Neural cell (in vitro differentiated cells): ENCODE results near the gene TBPL2. TPM values are rescaled to one million over a fixed set of nuclear protein-coding genes. Genes with fewer than 3 reads are reported as not detected.

Source experiments
- H2AFZ ChIP-seq: fragments of 200-600, 300-800 bp; sonication (generic), shearing (Covaris generic); 2 replicates; pipeline ENCODE4 v1.6.0; 2014; ENCODE audit warnings: low read depth, mild to moderate bottlenecking, antibody characterized with exemption, low read length, moderate library complexity
- H3F3A ChIP-seq: fragments of 200-600 bp; shearing (Covaris generic); 2 replicates; pipeline ENCODE4 v1.6.1; 2016; ENCODE audit warnings: mild to moderate bottlenecking, moderate library complexity, mixed read lengths, antibody characterized with exemption, low read length; ENCODE audit not compliant: insufficient read depth, poor library complexity, severe bottlenecking
- H3K27ac ChIP-seq: fragments of 200-600, 300-800 bp; sonication (generic), shearing (Covaris generic); 2 replicates; pipeline ENCODE4 v1.5.1; 2014; ENCODE audit warnings: mild to moderate bottlenecking, low read length, moderate library complexity
- H3K27me3 ChIP-seq: fragments of 300-800, 200-600 bp; sonication (generic), shearing (Covaris generic); 2 replicates; pipeline ENCODE4 v1.6.0; 2014; ENCODE audit warnings: mild to moderate bottlenecking, low read depth, low read length, moderate library complexity; ENCODE audit not compliant: insufficient read depth
- H3K36me3 ChIP-seq: fragments of 300-800, 200-600 bp; sonication (generic), shearing (Covaris generic); 2 replicates; pipeline ENCODE4 v1.5.1; 2014; ENCODE audit warnings: mild to moderate bottlenecking, antibody characterized with exemption, low read length, moderate library complexity; ENCODE audit not compliant: insufficient read depth
- H3K4me2 ChIP-seq: fragments of 300-800, 200-600 bp; sonication (generic), shearing (Covaris generic); 2 replicates; pipeline ENCODE4 v1.6.0; 2014; ENCODE audit warnings: mild to moderate bottlenecking, low read length
- H3K4me3 ChIP-seq: fragments of 300-800, 200-600 bp; sonication (generic), shearing (Covaris generic); 2 replicates; pipeline ENCODE4 v1.5.1; 2014; ENCODE audit warnings: mild to moderate bottlenecking, low read length, moderate library complexity
- H3K79me2 ChIP-seq: fragments of 200-600 bp; shearing (Covaris generic); replicated peaks from 2 replicates; pipeline ENCODE4 v1.6.0; 2014; ENCODE audit warnings: mild to moderate bottlenecking, low read length, moderate library complexity; ENCODE audit not compliant: insufficient read depth
- H3K9ac ChIP-seq: fragments of 300-800, 200-600 bp; sonication (generic), shearing (Covaris generic); 2 replicates; pipeline ENCODE4 v1.6.1; 2016; ENCODE audit warnings: mild to moderate bottlenecking, low read length, mixed read lengths
- H3K9me2 ChIP-seq: fragments of 200-600 bp; shearing (Covaris generic); 2 replicates; pipeline ENCODE4 v1.6.1; 2016; ENCODE audit warnings: mild to moderate bottlenecking, low read length, mixed read lengths; ENCODE audit not compliant: insufficient read depth
- H3K9me3 ChIP-seq: fragments of 200-600, 300-800 bp; sonication (generic), shearing (Covaris generic); 2 replicates; pipeline ENCODE4 v1.6.1; 2016; ENCODE audit warnings: mild to moderate bottlenecking, mixed run types, low read length, moderate library complexity, mixed read lengths
- H4K20me1 ChIP-seq: fragments of 200-600 bp; shearing (Covaris generic); 2 replicates; pipeline ENCODE4 v1.6.1; 2016; ENCODE audit warnings: mild to moderate bottlenecking, mixed run types; ENCODE audit not compliant: insufficient read depth
- CTCF ChIP-seq: fragments of 450-650 bp; IDR thresholded peaks from 2 replicates; pipeline ENCODE4 v1.5.1; 2014; ENCODE audit warnings: antibody characterized with exemption, mild to moderate bottlenecking, moderate library complexity; ENCODE audit not compliant: poor library complexity, severe bottlenecking
- EP300 ChIP-seq: fragments of 450-650 bp; conservative IDR thresholded peaks from 2 replicates; pipeline ENCODE4 v1.6.1; 2014; ENCODE audit warnings: antibody characterized with exemption, mild to moderate bottlenecking, moderate library complexity; ENCODE audit not compliant: poor library complexity, severe bottlenecking
- EZH2 ChIP-seq: fragments of 200-600, 300-800 bp; shearing (Covaris generic), sonication (generic); IDR thresholded peaks from 2 replicates; pipeline ENCODE4 v1.6.1; 2014; ENCODE audit warnings: antibody characterized with exemption, low read length, borderline replicate concordance, mild to moderate bottlenecking; ENCODE audit not compliant: insufficient read depth, poor library complexity, severe bottlenecking
- MXI1 ChIP-seq: fragments of 450-650 bp; conservative IDR thresholded peaks from 2 replicates; pipeline ENCODE4 v1.6.1; 2014; ENCODE audit warnings: antibody characterized with exemption, mild to moderate bottlenecking; ENCODE audit not compliant: poor library complexity, severe bottlenecking
- POLR2AphosphoS5 ChIP-seq: IDR thresholded peaks from 2 replicates; pipeline ENCODE4 v1.6.1; 2012
- RAD21 ChIP-seq: fragments of 450-650 bp; conservative IDR thresholded peaks from 2 replicates; pipeline ENCODE4 v1.6.1; 2014; ENCODE audit warnings: antibody characterized with exemption, mild to moderate bottlenecking, moderate library complexity
- REST ChIP-seq: IDR thresholded peaks from 2 replicates; pipeline ENCODE4 v1.6.1; 2012; ENCODE audit warnings: borderline replicate concordance
- SMC3 ChIP-seq: fragments of 450-650 bp; conservative IDR thresholded peaks from 2 replicates; pipeline ENCODE4 v1.6.1; 2014; ENCODE audit warnings: antibody characterized with exemption, mild to moderate bottlenecking, moderate library complexity; ENCODE audit not compliant: poor library complexity
- TAF1 ChIP-seq: IDR thresholded peaks from 2 replicates; pipeline ENCODE4 v1.6.1; 2012; ENCODE audit warnings: low read depth
- polyA plus RNA-seq: library from polyadenylated mRNA; depleted of rRNA; stranded (reverse); fragments of >200 nt; gene quantifications from 2 replicates; pipeline ENCODE4 v1.2.3, GENCODE V29; 2014

Gene TBPL2
- polyA plus RNA-seq, 1 donor from 2014 or later = not detected

GRCh38 chr14:55373784-55374705 is 66.4 kb downstream of the TBPL2 start:
- Histone ChIP-seq H3K9ac (no peak overlapping the region), H3K36me3 (no peaks in the 10 kb centered on the region), H3K27me3 (no peaks in the 10 kb centered on the region), H3K9me2 (no peaks in the 10 kb centered on the region), H3K4me2 (no peak overlapping the region), H3F3A (no peaks in the 10 kb centered on the region), H3K79me2 (no peaks in the 10 kb centered on the region), H3K4me3 (no peak overlapping the region), H3K27ac (no peak overlapping the region), H3K9me3 (no peaks in the 10 kb centered on the region), H4K20me1 (no peaks in the 10 kb centered on the region), H2AFZ (no peak overlapping the region)
- TF ChIP-seq EP300 (no peak), EZH2 (no peak), CTCF (no peak), MXI1 (no peak), REST (no peak), POLR2AphosphoS5 (no peak), SMC3 (no peak), RAD21 (no peak), TAF1 (no peak)

- H3K9me3 ChIP-seq = no peaks in the 10 kb centered on the region
- no peaks in the 10 kb centered on the region for H3K27me3 ChIP-seq
- H3K9ac ChIP-seq = no peak overlapping the region
- no peak overlapping the region for H3K4me2 ChIP-seq
- H2AFZ ChIP-seq = no peak overlapping the region
- no peaks in the 10 kb centered on the region for H4K20me1 ChIP-seq
- no peak for TF ChIP-seq TAF1
- TF ChIP-seq REST = no peak
- TF ChIP-seq POLR2AphosphoS5 = no peak
- no peak for TF ChIP-seq CTCF
- no peak for TF ChIP-seq RAD21
- no peak for TF ChIP-seq EP300
- TF ChIP-seq SMC3 = no peak
- H3K27ac ChIP-seq = no peak overlapping the region
- H3K79me2 ChIP-seq = no peaks in the 10 kb centered on the region
- no peaks in the 10 kb centered on the region for H3K9me2 ChIP-seq
- no peaks in the 10 kb centered on the region for H3F3A ChIP-seq
- no peaks in the 10 kb centered on the region for H3K36me3 ChIP-seq
- no peak overlapping the region for H3K4me3 ChIP-seq
Measured at GRCh38 chr14:55372825-55373224, 67.6 kb downstream of the TBPL2 start.
